Brain pericyte (primary cell): ENCODE measurements around the gene MMP10.

Experiments used
- DNase-seq: peaks from one replicate; pipeline ENCODE4 v3.0.0-alpha.2; 2012; ENCODE audit warnings: low read depth, low spot score

MMP10 gene

DNA sequence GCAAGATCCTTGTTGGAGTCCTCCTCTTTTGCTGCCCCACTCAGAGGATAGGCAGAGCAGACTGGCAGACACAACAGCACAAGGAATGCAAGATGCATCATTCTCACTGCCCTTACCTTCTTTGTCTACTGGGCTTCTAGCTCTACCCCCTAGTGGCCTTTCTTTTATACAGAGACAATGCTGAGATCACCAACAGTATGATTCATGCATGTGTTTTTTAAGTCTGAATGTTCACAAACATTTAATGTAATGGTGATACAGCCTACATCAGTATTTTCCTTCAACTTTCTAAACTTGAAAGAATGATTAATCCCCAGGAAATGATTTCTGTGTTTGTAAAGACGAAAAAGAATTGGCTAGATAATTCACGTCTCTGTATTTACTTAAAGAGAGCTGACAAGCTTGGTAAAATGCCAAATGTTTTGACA lies at the start of gene MMP10:
TSS of gene MMP10 (minus strand) at position 138 of the 428 bp plus-strand sequence. CDS start at position 101, 37 bp downstream.
- no peak for DNase-seq

DNA sequence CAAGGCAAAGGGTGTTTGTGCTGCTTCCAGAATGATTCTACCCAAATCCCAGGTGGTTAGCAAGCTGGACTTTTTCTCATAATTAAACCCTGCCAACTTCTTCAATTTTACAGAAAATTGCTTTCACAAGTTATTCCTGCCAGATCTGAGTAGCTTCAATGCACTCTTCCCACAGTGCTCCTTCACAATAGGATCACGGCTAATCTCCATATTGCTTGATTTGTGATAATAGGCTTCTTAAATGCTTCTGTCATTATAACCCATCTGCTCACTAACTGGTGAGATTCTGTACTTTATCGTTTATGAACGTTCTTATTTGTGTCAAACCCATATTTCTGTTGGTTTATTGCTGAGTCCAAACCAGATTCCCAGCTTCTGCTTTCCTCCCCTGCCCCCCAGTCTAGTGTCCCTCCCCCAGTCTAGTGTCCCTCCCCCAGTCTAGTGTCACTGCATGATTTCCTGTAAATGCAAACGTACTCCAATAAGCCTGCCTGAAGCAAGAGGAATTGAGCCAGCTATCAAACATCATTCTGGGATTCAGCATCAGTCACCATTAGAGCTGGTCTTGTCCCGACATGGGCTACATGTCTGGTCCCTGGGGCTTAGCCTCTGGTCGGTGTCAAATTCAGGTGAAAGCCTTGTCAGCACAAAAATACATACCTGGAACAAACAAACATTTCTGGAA lies 49.0 kb upstream of the MMP10 start:
- no peak for DNase-seq

DNA sequence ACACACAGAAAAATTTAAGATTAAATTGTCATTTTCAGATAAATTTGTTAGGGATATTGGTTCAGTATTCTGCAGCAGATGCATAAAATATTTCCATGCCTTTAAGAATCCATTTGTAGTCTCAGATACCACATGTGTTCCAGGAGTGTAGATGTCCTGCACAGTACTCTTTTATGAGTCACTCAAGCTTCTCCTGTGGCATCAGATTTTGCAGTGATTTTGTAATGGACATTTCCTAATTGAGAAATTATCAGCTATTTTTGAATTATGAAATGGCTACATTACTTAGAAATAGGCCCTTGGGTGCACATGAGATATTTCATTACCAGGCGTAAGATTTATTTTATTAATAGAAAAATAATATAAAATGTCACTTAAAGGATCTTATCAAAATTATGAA lies 44.1 kb upstream of the MMP10 start:
- no peak for DNase-seq

GRCh38 chr11:102819491-102819890 lies 39.1 kb upstream of the MMP10 start:
- DNase-seq: no peak

- DNase-seq: no peak
Observed at GRCh38 chr11:102813484-102813883, 33.1 kb upstream of the MMP10 start.

DNA sequence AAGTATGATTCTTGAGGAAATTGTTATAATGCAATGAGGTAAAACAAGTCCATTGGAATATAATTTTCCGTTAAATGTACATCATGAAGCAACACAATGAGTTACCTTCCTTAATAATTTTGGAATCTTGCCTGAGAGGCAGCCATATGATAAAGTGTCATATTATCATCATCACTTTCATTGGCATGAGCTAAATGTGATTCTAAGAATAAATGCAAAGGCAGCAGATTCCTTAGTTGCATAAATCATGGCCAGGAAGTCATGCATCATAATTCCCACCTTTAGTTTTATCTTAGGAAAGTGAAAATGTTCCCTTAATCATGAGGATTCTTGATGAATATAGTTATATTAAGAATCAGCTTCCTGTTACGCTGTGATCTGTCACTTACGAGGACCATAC lies 31.8 kb upstream of the MMP10 start:
- DNase-seq: no peak

- no peak for DNase-seq
Observed at GRCh38 chr11:102810950-102811660, 30.7 kb upstream of the MMP10 start.

DNA sequence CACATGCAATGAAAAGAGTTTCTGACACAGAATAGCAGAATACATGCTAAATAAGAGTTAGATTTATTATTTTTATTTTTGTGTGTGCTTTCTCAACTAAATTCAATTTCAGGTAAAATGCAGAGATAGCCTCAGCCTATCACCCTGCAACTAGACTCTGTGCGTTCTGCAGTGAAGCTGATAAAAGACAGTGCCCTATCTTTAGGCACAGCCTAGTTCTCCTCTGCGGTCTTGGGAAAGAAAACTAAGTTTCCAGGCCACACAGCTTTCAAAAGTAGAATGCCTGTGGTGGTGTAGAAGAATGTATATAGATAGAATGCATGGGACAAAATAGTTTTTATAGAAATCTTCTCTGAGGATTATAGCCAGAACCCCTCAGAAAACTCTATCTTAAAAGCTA lies 29.5 kb upstream of the MMP10 start:
- no peak for DNase-seq

GRCh38 chr11:102807921-102808320 lies 27.5 kb upstream of the MMP10 start:
- DNase-seq: no peak

DNA sequence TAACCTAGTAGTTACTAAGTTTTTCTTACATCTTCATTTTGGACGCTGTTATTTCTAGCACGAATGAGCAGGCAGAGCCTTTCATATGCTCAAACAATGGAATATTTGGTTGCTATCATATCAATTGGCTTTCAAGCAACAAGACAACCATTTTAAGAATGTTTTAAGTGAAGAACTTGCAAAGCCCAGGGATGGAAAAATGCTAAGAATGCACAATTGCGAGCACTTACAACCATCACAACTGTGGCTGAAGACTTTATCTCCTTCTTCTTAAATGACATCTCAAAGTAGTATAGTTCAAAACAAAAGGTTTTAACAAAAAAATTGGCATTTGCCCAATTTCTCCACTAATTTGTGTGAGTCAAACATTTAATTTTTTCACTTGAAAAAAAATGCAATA lies 25.9 kb upstream of the MMP10 start:
- no peak for DNase-seq

DNA sequence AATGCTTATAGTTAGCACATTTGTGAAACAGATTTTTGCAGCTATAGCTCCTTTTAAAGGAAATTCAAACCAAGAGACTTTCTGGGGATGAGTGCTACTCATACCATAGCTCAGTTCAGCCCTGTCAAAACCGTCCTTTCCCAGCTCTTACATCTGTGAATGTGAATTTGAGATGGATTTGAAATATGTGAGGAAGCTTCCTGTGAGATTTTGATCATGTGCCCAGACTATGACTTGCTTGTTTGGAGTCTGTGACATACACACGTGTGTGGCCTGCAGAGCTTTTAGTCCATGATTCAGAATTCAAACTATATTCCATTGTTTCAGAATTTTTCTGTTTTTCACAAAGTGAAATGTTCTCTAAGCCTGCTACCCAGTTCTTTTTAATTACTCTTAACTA lies 21.9 kb upstream of the MMP10 start:
- no peak for DNase-seq

DNA sequence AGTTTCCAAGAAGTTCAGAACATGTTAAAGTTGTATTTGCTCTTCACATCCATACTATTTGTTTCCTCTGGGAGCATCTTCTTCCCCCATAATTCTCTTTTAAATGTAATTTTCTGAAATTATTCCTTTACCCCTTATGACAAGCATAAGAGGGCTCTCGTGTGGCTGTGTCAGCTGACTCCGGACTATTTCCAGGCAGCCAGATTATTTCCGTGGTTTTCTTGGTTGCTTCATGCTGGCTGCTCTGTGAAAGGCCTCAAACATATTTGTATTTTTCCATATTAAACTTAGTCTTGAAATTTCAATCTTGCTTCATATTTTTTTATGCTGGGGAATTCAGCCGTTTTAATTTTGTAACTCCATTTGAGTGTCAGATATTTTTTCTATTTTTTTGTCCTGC lies 20.3 kb upstream of the MMP10 start:
- DNase-seq: no peak

GRCh38 chr11:102799681-102800340 lies 19.4 kb upstream of the MMP10 start:
- DNase-seq: no peak

DNA sequence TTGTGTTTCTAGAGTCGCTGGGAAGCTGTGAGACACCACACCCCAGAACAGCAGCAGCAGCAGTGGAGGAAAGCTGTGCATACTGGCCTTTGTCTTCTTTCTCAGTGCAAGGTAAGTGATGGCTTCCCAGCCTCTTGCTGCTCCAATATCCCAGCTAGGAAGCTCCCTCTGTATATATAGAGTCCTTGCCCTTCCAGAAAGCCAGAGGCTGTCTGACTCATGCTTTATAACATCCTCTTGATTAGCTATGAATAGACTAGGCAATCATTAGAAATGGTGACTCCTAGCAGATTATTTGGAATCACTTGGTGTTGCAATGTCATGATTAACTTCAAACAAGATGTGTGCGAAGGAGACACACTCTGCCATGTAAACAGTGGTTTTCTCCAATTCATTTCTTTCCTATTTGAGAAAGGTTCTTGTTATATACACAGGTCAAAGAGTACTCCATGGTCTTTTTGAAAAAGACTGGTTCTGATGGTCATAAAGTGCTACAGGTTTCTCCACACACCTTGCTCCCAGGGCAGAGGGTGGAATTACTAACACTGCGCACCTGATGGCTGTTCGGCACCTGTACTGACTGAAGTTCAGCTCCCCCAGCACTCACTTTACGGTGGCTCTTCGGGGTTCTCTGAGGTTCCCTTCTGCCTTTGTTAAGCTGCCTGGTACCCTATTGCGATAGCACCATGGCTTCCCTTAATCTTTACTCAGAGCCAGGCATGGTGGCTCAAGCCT lies 17.8 kb upstream of the MMP10 start, which contains the start of gene MMP1:
TSS of gene MMP1 (minus strand) at position 149 of the 735 bp plus-strand sequence. CDS start at position 81, 68 bp downstream.
- DNase-seq: no peak

- no peak for DNase-seq
Observed at GRCh38 chr11:102794382-102794781, 14.0 kb upstream of the MMP10 start.

GRCh38 chr11:102793677-102794290 lies 13.4 kb upstream of the MMP10 start:
- no peak for DNase-seq

GRCh38 chr11:102792604-102793003 lies 12.2 kb upstream of the MMP10 start:
- DNase-seq: no peak

DNA sequence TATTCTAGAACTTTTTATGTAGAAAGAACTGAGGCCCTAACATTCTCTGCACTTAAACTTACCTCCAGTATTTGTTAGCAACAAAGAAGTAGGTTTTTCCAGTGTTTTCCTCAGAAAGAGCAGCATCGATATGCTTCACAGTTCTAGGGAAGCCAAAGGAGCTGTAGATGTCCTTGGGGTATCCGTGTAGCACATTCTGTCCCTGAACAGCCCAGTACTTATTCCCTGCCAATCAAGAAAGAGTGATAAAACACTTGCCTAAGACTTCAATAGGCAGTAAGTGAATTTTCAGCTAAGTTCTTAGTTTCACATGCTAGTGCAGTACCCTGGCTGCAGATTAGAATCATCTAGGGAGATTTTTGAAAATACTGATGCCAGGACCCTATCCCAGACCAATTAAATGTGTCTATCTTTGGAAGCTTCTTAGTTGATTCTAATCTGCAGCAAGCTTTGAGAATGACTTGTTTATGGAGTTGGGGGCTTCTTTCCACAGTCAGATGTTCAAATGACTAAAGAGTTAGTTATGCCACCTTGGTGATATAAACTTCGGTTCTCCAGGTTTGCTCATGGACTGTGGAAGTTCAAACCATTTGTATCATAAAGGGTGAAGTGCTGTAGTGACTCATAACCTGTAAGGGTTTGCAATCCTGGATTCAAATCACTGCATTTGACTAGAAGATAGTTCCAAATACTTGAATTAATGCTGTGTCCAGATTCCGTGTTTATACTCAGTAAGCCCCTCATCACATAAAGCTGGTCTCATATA lies 11.0 kb upstream of the MMP10 start:
- no peak for DNase-seq

DNA sequence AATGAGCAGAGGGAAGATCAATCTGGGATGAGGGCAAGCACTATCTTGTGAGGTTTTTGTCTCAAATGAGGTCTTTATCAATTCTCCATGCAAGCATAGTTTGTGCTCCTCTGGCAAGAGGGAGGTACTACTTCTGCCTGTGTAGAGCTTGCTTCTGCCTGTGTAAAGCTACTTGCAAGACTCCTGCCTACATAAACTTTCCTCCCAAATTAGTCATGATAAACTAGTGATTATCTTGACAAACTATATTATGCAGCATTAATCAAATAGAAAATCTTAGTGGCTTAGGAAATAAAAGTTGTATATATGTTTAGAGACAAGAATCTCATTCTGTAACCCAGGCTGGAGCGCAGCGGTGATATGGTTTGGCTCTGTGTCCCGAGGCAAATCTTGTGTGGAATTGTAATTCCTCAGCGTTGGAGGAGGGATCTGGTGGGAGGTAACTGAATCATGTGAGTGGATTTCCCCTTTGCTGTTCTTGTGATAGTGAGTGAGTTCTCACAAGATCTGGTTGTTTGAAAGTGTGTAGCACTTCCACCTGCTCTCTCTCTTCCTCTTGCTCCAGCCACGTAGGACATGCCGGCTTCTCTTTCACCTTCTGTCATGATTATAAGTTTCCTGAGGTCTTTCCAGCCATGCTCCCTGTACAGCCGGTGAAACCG lies 8.0 kb upstream of the MMP10 start:
- DNase-seq: no peak

GRCh38 chr11:102784380-102784779 lies 4.0 kb upstream of the MMP10 start:
- no peak for DNase-seq
